WERI-Rb-1 (cell line): Measurements from ENCODE around the gene TAGAP.

Experiments
- DNase-seq: peaks from one replicate; pipeline ENCODE4 v3.0.0-alpha.2; 2020
- H3K27ac ChIP-seq: fragments of 250-450 bp; sonication (Bioruptor Pico); 2 replicates; pipeline ENCODE4 v1.5.1; 2020; ENCODE audit warnings: mild to moderate bottlenecking, moderate library complexity
- H3K27me3 ChIP-seq: fragments of 250-450 bp; sonication (Bioruptor Pico); 2 replicates; pipeline ENCODE4 v1.5.1; 2021; ENCODE audit warnings: mild to moderate bottlenecking, low read depth, moderate library complexity; ENCODE audit not compliant: insufficient read depth, severe bottlenecking
- H3K36me3 ChIP-seq: fragments of 250-450 bp; sonication (Bioruptor Pico); 2 replicates; pipeline ENCODE4 v1.5.1; 2020; ENCODE audit warnings: mild to moderate bottlenecking, moderate library complexity
- H3K4me3 ChIP-seq: 2 replicates; pipeline ENCODE4 v1.5.1; 2011; ENCODE audit warnings: low read depth, mild to moderate bottlenecking, control low read depth, low read length
- H3K9me3 ChIP-seq: fragments of 250-450 bp; sonication (Bioruptor Pico); 2 replicates; pipeline ENCODE4 v1.5.1; 2021; ENCODE audit warnings: mild to moderate bottlenecking, moderate library complexity; ENCODE audit not compliant: severe bottlenecking
- CTCF ChIP-seq: IDR thresholded peaks from 2 replicates; pipeline ENCODE4 v1.5.1; 2011; ENCODE audit warnings: low read depth, mild to moderate bottlenecking, control low read depth, inconsistent platforms, low read length

TAGAP gene

DNA sequence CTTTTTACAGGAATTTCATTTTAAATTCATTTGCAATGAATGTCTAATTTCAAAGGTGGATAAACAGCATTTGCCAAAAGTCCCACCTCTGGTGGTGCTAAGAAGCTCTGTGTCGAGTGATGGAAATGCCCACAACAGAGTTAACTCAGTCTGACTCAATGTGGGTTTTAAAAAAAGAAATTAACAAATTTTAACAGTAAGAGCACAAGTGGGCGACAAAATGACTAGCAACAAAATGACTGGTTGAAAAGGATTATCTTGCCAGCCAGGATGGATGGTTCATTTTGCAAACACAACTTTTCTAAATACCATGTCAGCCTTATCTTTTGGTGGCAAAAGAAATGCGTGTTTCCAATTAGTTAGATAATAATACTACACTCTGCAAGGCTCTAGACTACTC is 14.3 kb upstream of the TAGAP start:
- Histone ChIP-seq H3K27me3 (no peaks in the 10 kb centered on the region), H3K27ac (no peak overlapping the region), H3K9me3 (no peaks in the 10 kb centered on the region), H3K36me3 (no peaks in the 10 kb centered on the region), H3K4me3 (no peak overlapping the region)
- DNase-seq = no peak
- no peak for TF ChIP-seq CTCF

- H3K9me3 ChIP-seq = no peaks in the 10 kb centered on the region
- H3K36me3 ChIP-seq = no peaks in the 10 kb centered on the region
- TF ChIP-seq CTCF = no peak
- H3K4me3 ChIP-seq = no peak overlapping the region
- H3K27ac ChIP-seq = no peak overlapping the region
- H3K27me3 ChIP-seq = no peaks in the 10 kb centered on the region
- DNase-seq = no peak
Measured at GRCh38 chr6:159056899-159057298, 12.1 kb upstream of the TAGAP start.

DNA sequence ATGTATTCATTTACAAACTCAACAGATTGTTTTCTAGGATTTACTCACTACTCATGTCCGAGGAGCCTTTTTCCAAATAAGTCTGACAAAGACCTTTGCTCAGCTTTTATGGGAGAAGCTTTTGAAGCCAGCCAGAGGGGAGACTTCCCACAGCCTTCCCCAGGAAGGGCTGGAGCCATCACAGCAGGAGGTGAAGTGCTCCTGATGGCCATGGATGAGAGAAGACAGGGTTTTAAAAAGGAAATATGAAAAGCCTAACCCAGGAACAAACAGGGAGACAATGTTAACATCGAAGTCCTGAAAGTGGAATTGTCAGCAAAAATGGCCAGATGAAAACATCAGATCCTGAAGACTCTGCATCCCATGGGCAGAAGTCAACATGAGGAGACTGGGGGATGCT is 11.6 kb upstream of the TAGAP start:
- no peak for TF ChIP-seq CTCF
- no peak for DNase-seq
- Histone ChIP-seq H3K27me3 (no peaks in the 10 kb centered on the region), H3K36me3 (no peaks in the 10 kb centered on the region), H3K4me3 (no peak overlapping the region), H3K27ac (no peak overlapping the region), H3K9me3 (no peaks in the 10 kb centered on the region)

DNA sequence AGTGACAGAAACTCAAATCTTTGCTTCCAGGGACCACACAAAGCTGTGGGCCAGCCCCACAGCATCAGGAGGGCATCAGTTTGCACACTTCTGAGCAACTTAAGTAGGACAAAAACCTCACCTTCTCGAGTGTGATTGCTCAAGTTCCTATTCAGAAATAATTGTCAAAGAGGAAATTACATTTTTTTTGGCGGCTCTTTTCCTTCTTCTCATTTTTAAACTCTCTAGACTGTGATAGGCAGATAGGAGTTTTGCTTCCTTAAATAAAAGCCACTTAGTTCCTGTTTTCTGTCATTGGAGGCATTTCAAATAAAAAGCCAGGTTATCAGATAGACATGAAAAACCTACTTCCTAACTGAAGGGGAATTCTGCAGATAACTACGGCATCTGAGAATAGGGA is 11.2 kb upstream of the TAGAP start:
- Histone ChIP-seq H3K27me3 (no peaks in the 10 kb centered on the region), H3K36me3 (no peaks in the 10 kb centered on the region), H3K4me3 (no peak overlapping the region), H3K9me3 (no peaks in the 10 kb centered on the region), H3K27ac (no peak overlapping the region)
- no peak for TF ChIP-seq CTCF
- no peak for DNase-seq

DNA sequence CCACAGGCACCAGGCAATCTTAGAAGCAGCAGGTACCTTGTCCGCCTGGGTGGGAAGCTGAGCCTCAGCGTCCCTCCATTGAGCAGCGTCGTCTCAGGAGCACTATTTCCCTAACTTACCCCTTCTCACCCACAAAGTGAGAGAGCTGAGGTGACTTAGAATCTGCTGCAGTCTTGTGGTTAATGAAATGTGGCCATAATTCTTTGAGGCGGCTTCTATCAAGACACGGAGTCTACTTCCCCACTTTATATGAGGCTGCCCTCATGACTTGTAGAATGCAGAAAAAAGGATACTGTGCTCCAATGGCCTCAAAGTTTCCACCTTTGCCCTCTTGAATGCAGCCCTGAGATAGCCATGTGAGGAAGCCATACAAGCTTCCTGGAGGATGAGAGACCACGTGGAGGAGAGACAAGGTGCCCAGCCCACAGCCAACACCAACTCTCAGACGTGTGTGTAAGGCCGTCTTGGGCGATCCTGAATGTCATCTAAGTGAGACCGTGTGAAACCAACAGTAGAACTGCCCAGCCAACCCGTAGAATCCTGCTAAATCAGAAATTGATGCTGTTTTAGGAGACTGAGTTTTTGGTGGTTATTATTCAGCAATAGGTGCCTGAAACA is 9.1 kb upstream of the TAGAP start:
- no peak overlapping the region for H3K4me3 ChIP-seq
- H3K27ac ChIP-seq = no peak overlapping the region
- H3K9me3 ChIP-seq = no peaks in the 10 kb centered on the region
- no peak for TF ChIP-seq CTCF
- no peak for DNase-seq
- no peaks in the 10 kb centered on the region for H3K36me3 ChIP-seq
- no peaks in the 10 kb centered on the region for H3K27me3 ChIP-seq

GRCh38 chr6:159052720-159053119 is 7.9 kb upstream of the TAGAP start:
- no peak for DNase-seq
- Histone ChIP-seq H3K27ac (no peak overlapping the region), H3K4me3 (no peak overlapping the region), H3K36me3 (no peaks in the 10 kb centered on the region), H3K27me3 (no peaks in the 10 kb centered on the region), H3K9me3 (no peaks in the 10 kb centered on the region)
- TF ChIP-seq CTCF = no peak
